Measurements from ENCODE around the gene FIGNL1. TPM values are rescaled to one million over a fixed set of nuclear protein-coding genes. Genes with fewer than 3 reads are reported as not detected.

FIGNL1 gene, protein sequence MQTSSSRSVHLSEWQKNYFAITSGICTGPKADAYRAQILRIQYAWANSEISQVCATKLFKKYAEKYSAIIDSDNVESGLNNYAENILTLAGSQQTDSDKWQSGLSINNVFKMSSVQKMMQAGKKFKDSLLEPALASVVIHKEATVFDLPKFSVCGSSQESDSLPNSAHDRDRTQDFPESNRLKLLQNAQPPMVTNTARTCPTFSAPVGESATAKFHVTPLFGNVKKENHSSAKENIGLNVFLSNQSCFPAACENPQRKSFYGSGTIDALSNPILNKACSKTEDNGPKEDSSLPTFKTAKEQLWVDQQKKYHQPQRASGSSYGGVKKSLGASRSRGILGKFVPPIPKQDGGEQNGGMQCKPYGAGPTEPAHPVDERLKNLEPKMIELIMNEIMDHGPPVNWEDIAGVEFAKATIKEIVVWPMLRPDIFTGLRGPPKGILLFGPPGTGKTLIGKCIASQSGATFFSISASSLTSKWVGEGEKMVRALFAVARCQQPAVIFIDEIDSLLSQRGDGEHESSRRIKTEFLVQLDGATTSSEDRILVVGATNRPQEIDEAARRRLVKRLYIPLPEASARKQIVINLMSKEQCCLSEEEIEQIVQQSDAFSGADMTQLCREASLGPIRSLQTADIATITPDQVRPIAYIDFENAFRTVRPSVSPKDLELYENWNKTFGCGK
- total RNA-seq (2013; cell fraction: nucleolus; rRNA removed), result 53.5 and 53.8 TPM in 2 replicates
- total RNA-seq (2014; rRNA removed), result 28.2 and 37.3 TPM in 2 replicates
- total RNA-seq (2014; rRNA removed; fragmentation: Illumina TruSeq; extraction: Trizol), result 35.9 and 36.1 TPM in 2 replicates
- 19.4 and 25.5 TPM in 2 replicates for total RNA-seq (2021)
- 14.3 TPM for polyA plus RNA-seq (2011; ENCODE audit: low read depth)
- polyA plus RNA-seq (2011; rRNA removed), result 36.9 and 51.6 TPM in 2 replicates
- polyA plus RNA-seq (2011; cell fraction: cytosol; rRNA removed), result 20.3 and 20.6 TPM in 2 replicates
- 21.8 and 22.5 TPM in 2 replicates for polyA plus RNA-seq (2011; cell fraction: nucleus; rRNA removed)
- polyA plus RNA-seq (2012), result 15.4 and 18.7 TPM in 2 replicates
- polyA plus RNA-seq (2014; fragmentation: Illumina TruSeq; extraction: Trizol), result 29.3 and 41.5 TPM in 2 replicates
- 10 to 100 TPM; 11.5 to 11.6 TPM for polyA plus RNA-seq (2014; fragmentation: Nextera tagmentation; extraction: Ambion mirVana)
- 21.1 and 28.8 TPM in 2 replicates for polyA plus RNA-seq (2014; rRNA removed)
- polyA plus RNA-seq (2016; fragmentation: Nextera tagmentation; extraction: Ambion mirVana), result 10 to 100 TPM; 35.9 to 37.4 TPM
- 30.5 and 42.4 TPM in 2 replicates for polyA minus RNA-seq (2011; rRNA and poly(A)+ RNA removed)
- polyA minus RNA-seq (2011; cell fraction: cytosol; rRNA and poly(A)+ RNA removed), result 15.1 and 16.1 TPM in 2 replicates
- polyA minus RNA-seq (2011; cell fraction: nucleus; rRNA and poly(A)+ RNA removed), result 18.1 and 23.3 TPM in 2 replicates
- Bru-seq, nascent RNA, result percentile 66 among the genes with signal in this experiment
- percentile 76 among the genes with signal in this experiment for BruChase-seq, experiment 1, labeled RNA remaining after a 6-hour chase
- percentile 86 among the genes with signal in this experiment for BruChase-seq, experiment 2, labeled RNA remaining after a 2-hour chase
- long read RNA-seq, experiment 1, partial matches to known transcripts, result 1 of 16 reads
- long read RNA-seq, experiment 1, other reads (novel, unspliced or antisense), result 6 of 16 reads
- long read RNA-seq, experiment 2, transcript FIGNL1-202 (4 exons, 3,485 nt), result minor isoform, 13 of 109 reads
- long read RNA-seq, experiment 2, transcript FIGNL1-206 (4 exons, 3,626 nt), result minor isoform, 8 of 109 reads
- long read RNA-seq, experiment 2, transcript FIGNL1-204 (5 exons, 582 nt), result minor isoform, 5 of 109 reads
- long read RNA-seq, experiment 2, transcript FIGNL1-213 (3 exons, 3,368 nt), result major isoform, 15 of 109 reads
- long read RNA-seq, experiment 2, partial matches to known transcripts, result 17 of 109 reads
- long read RNA-seq, experiment 2, other reads (novel, unspliced or antisense), result 43 of 109 reads

DNA sequence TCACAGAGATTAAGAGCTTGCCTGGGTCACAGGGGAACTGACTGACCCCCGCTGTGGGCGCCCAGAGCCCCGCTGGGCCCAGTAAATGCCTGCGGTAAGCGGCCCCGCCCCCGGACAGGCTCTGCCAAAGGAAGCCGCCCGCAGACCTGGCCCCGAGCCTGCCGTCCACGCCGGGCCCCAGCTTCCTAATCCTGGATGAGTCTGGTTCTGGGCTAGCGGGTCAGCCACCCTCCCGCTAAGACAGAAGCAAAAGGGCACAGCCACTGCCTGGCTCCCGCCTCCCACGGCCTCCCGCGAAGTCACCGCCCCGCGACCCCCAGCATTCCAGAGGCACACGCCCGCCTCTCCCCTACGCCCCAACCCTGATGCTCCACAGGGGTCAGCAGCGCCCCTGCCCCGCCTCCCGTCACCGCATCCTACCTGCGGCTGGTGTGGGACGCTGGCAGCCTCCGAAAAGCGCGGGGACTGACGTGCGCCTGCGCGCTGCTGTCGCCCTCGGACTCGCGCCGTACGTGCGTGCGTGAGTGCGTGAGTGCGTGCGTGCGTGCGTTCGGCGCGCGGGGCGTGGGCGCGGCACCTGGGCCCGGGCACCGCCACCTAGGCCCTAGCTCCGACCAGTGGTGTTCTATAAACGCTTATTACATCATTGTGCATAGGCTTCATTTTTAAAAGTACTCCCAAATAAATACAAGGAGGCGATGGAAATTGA lies at the start of gene FIGNL1:
TSS of gene FIGNL1 (minus strand) at position 470 of the 709 bp plus-strand sequence. CDS start 3,063 bp downstream, outside the sequence.
- H2AFZ ChIP-seq (ENCODE audit: control insufficient read depth, low read depth, low read length), result peak within 1 kb of the TSS; percentile 83
- H3K36me3 ChIP-seq (ENCODE audit: control insufficient read depth in 2 of 2, insufficient read depth in 2 of 2, low read length in 1 of 2), result peaks cover 0 to 2% of the 10 kb centered on the region in 2 experiments; a peak in 2 of 4 replicates
- no TSS peak for BruUV-seq (replicated peaks)
- H3K4me3 ChIP-seq, result peak within 1 kb of the TSS; percentile 77
- intact Hi-C loops (cut with micrococcal nuclease; ENCODE audit: unreplicated experiment) (no loop called here), in situ Hi-C loops (cut with MboI) (no loop called here)
- peak; percentile 59 for FAIRE-seq
- H3K9ac ChIP-seq (ENCODE audit: control insufficient read depth, insufficient read depth, low read length), result peak within 1 kb of the TSS; percentile 58
- peaks cover 16% of the 10 kb centered on the region for H3K4me1 ChIP-seq (ENCODE audit: control insufficient read depth, insufficient read depth, low read length)
- SMC1A ChIA-PET (ENCODE audit: uncharacterized antibody, unreplicated experiment), result interaction anchor here (1.2 to 2.4 kb wide), 3 partner anchors 26 to 332 kb away, joined by 3 to 6 read pairs (median 4); no protein-coding TSS in a partner anchor
- peaks cover 16% of the 10 kb centered on the region for H3K79me2 ChIP-seq (ENCODE audit: control insufficient read depth, insufficient read depth, low read length)
- CTCF ChIA-PET, result interaction anchor here (1.8 to 3.6 kb wide), 3 partner anchors 17 to 34 kb away, joined by 6 to 15 read pairs (median 8); no protein-coding TSS in a partner anchor
- peak within 1 kb of the TSS; percentile 85 for H3K4me2 ChIP-seq (ENCODE audit: control insufficient read depth, insufficient read depth)
- H3K27me3 ChIP-seq (replicated peaks in 1 of 2; ENCODE audit: control insufficient read depth in 2 of 2, insufficient read depth in 2 of 2, low read length in 1 of 2), result no peaks in the 10 kb centered on the region; a peak in 1 of 4 replicates
- POLR2A ChIA-PET, result interaction anchor here (0.6 kb wide), 1 partner anchor 42 kb away, joined by 3 read pairs; no protein-coding TSS in a partner anchor
- RAD21 ChIA-PET (ENCODE audit: unreplicated experiment), result interaction anchor here (1.4 to 2.9 kb wide), 2 partner anchors 32 to 306 kb away, joined by 3 to 17 read pairs; no protein-coding TSS in a partner anchor
- H3K9me3 ChIP-seq (replicated peaks; ENCODE audit: control insufficient read depth, insufficient read depth, low read length), result no peaks in the 10 kb centered on the region
- H3K27ac ChIP-seq (ENCODE audit: control insufficient read depth, insufficient read depth), result peak within 1 kb of the TSS; percentile 28
- ATAC-seq, result peak; percentile 93
- DNase-seq (ENCODE audit: low read depth, low spot score), result peak; percentile 59
- no peaks in the 10 kb centered on the region for H4K20me1 ChIP-seq (ENCODE audit: control insufficient read depth, insufficient read depth)
- 2% methylated on average over 62 of the region's 63 CpGs for WGBS (ENCODE audit: insufficient coverage, insufficient replicate concordance, low lambda C conversion rate, missing lambda C conversion rate)
- no peak for TF ChIP-seq BACH1 (IDR thresholded peaks at IDR 0.05; ENCODE audit: borderline replicate concordance)
- TF ChIP-seq, protein P1, sequence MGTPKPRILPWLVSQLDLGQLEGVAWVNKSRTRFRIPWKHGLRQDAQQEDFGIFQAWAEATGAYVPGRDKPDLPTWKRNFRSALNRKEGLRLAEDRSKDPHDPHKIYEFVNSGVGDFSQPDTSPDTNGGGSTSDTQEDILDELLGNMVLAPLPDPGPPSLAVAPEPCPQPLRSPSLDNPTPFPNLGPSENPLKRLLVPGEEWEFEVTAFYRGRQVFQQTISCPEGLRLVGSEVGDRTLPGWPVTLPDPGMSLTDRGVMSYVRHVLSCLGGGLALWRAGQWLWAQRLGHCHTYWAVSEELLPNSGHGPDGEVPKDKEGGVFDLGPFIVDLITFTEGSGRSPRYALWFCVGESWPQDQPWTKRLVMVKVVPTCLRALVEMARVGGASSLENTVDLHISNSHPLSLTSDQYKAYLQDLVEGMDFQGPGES (IDR thresholded peaks at IDR 0.05), result no peak
- no peak for TF ChIP-seq ZNF24 (IDR thresholded peaks at IDR 0.05)
- TF ChIP-seq POLR2AphosphoS2 (IDR thresholded peaks at IDR 0.05; ENCODE audit: low read depth, low read length), result no peak
- peak; percentile 95 to 100 for TF ChIP-seq EGR1 (IDR thresholded peaks at IDR 0.05; ENCODE audit: borderline replicate concordance in 1 of 2, low read depth in 2 of 2, low read length in 2 of 2)
- no peak; the same call in 1 of the 2 replicates for TF ChIP-seq MAX (IDR thresholded peaks at IDR 0.05; ENCODE audit: low read depth, low read length)
- TF ChIP-seq IRF4 (IDR thresholded peaks at IDR 0.05; ENCODE audit: low read depth, low read length), result no peak
- TF ChIP-seq SREBF1 (IDR thresholded peaks at IDR 0.05; ENCODE audit: low read length), result no peak
- TF ChIP-seq, protein P2, sequence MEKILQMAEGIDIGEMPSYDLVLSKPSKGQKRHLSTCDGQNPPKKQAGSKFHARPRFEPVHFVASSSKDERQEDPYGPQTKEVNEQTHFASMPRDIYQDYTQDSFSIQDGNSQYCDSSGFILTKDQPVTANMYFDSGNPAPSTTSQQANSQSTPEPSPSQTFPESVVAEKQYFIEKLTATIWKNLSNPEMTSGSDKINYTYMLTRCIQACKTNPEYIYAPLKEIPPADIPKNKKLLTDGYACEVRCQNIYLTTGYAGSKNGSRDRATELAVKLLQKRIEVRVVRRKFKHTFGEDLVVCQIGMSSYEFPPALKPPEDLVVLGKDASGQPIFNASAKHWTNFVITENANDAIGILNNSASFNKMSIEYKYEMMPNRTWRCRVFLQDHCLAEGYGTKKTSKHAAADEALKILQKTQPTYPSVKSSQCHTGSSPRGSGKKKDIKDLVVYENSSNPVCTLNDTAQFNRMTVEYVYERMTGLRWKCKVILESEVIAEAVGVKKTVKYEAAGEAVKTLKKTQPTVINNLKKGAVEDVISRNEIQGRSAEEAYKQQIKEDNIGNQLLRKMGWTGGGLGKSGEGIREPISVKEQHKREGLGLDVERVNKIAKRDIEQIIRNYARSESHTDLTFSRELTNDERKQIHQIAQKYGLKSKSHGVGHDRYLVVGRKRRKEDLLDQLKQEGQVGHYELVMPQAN (conservative IDR thresholded peaks at IDR 0.05), result peak; percentile 98
- TF ChIP-seq SMAD5 (IDR thresholded peaks at IDR 0.05; ENCODE audit: low read depth), result no peak
